OCI-LY1 (cell line): ENCODE data around the gene MLX.

ENCODE experiments used
- H2AFZ ChIP-seq: fragments of 200-600 bp; sonication (generic), shearing (Covaris generic); 2 replicates; pipeline ENCODE4 v1.6.0; 2014; ENCODE audit warnings: antibody characterized with exemption, mild to moderate bottlenecking, low read length
- H3F3A ChIP-seq: fragments of 200-600 bp; sonication (generic), shearing (Covaris generic); 2 replicates; pipeline ENCODE4 v1.6.0; 2014; ENCODE audit warnings: mild to moderate bottlenecking, antibody characterized with exemption, low read length, moderate library complexity; ENCODE audit not compliant: insufficient read depth
- H3K27ac ChIP-seq: fragments of 200-600 bp; sonication (generic); 2 replicates; pipeline ENCODE4 v1.5.1; 2014; ENCODE audit warnings: low read length, mixed run types, mild to moderate bottlenecking, low read depth; ENCODE audit not compliant: poor library complexity, severe bottlenecking
- H3K27me3 ChIP-seq: fragments of 200-600 bp; sonication (generic); 2 replicates; pipeline ENCODE4 v1.6.0; 2014; ENCODE audit warnings: antibody characterized with exemption, mild to moderate bottlenecking, low read length, moderate library complexity; ENCODE audit not compliant: insufficient read depth
- H3K36me3 ChIP-seq: fragments of 200-600 bp; sonication (generic); 2 replicates; pipeline ENCODE4 v1.6.1; 2014; ENCODE audit warnings: mild to moderate bottlenecking, antibody characterized with exemption, low read length, moderate library complexity, mixed read lengths; ENCODE audit not compliant: insufficient read depth
- H3K4me1 ChIP-seq: fragments of 200-600 bp; sonication (generic); 2 replicates; pipeline ENCODE4 v1.5.1; 2014; ENCODE audit warnings: mild to moderate bottlenecking, low read length, moderate library complexity; ENCODE audit not compliant: insufficient read depth, severe bottlenecking
- H3K4me2 ChIP-seq: fragments of 200-600 bp; sonication (generic), shearing (Covaris generic); 2 replicates; pipeline ENCODE4 v1.6.1; 2014; ENCODE audit warnings: low read length
- H3K4me3 ChIP-seq: fragments of 200-600 bp; sonication (generic); 2 replicates; pipeline ENCODE4 v1.5.1; 2014; ENCODE audit warnings: low read length, low read depth, mild to moderate bottlenecking, mixed read lengths; ENCODE audit not compliant: poor library complexity, severe bottlenecking
- H3K79me2 ChIP-seq: fragments of 200-600 bp; shearing (Covaris generic); 2 replicates; pipeline ENCODE4 v1.6.1; 2016; ENCODE audit warnings: mixed run types, low read length, mixed read lengths; ENCODE audit not compliant: insufficient read depth
- H3K9ac ChIP-seq: fragments of 200-600 bp; sonication (generic), shearing (Covaris generic); 2 replicates; pipeline ENCODE4 v1.6.1; 2014; ENCODE audit warnings: mild to moderate bottlenecking, low read length, mixed read lengths
- H3K9me2 ChIP-seq: fragments of 200-600 bp; sonication (generic), shearing (Covaris generic); 2 replicates; pipeline ENCODE4 v1.6.1; 2014; ENCODE audit warnings: low read depth, mild to moderate bottlenecking, low read length, mixed read lengths
- H3K9me3 ChIP-seq: fragments of 200-600 bp; shearing (Covaris generic); 2 replicates; pipeline ENCODE4 v1.6.1; 2014; ENCODE audit warnings: low read length, mixed read lengths
- H4K20me1 ChIP-seq: fragments of 200-600 bp; sonication (generic), shearing (Covaris generic); 2 replicates; pipeline ENCODE4 v1.6.0; 2016; ENCODE audit warnings: mild to moderate bottlenecking, low read length; ENCODE audit not compliant: insufficient read depth
- CTCF ChIP-seq: fragments of 200-600 bp; sonication (generic), shearing (Covaris generic); IDR thresholded peaks from 2 replicates; pipeline ENCODE4 v1.5.1; 2017; ENCODE audit warnings: mild to moderate bottlenecking, antibody characterized with exemption, low read length, moderate library complexity, mixed read lengths
- EZH2 ChIP-seq: fragments of 200-600 bp; sonication (generic), shearing (Covaris generic); IDR thresholded peaks from 2 replicates; pipeline ENCODE4 v1.8.0; 2017; ENCODE audit warnings: borderline replicate concordance, mixed run types, mild to moderate bottlenecking, antibody characterized with exemption, low read length, moderate library complexity, mixed read lengths

Gene MLX

GRCh38 chr17:42585353-42585752, 18.5 kb downstream of the MLX start:
- Histone ChIP-seq H3K4me2 (no peak overlapping the region), H3K27me3 (no peaks in the 10 kb centered on the region)

GRCh38 chr17:42586514-42587230, 19.8 kb downstream of the MLX start:
- no peaks in the 10 kb centered on the region for H3F3A ChIP-seq
- TF ChIP-seq CTCF (no peak), EZH2 (no peak)
- H3K27me3 ChIP-seq, result no peaks in the 10 kb centered on the region
- H3K4me2 ChIP-seq, result no peak overlapping the region
- H4K20me1 ChIP-seq, result no peaks in the 10 kb centered on the region
- H3K9me3 ChIP-seq, result no peaks in the 10 kb centered on the region
- no peak overlapping the region for H3K4me3 ChIP-seq
- no peak overlapping the region for H2AFZ ChIP-seq
- no peaks in the 10 kb centered on the region for H3K9me2 ChIP-seq
- H3K4me1 ChIP-seq, result peaks cover 15% of the 10 kb centered on the region
- H3K79me2 ChIP-seq, result no peaks in the 10 kb centered on the region
- H3K27ac ChIP-seq, result peak overlapping the region; percentile 32
- H3K36me3 ChIP-seq, result peaks cover 99% of the 10 kb centered on the region
- no peak overlapping the region; the same call in 1 of the 2 replicates for H3K9ac ChIP-seq

More at GRCh38 chr17:42585353-42585752, 18.5 kb downstream of the MLX start:
- peaks cover 15% of the 10 kb centered on the region for H3K4me1 ChIP-seq
- no peaks in the 10 kb centered on the region for H3K79me2 ChIP-seq
- no peaks in the 10 kb centered on the region for H4K20me1 ChIP-seq
- no peak overlapping the region for H3K4me3 ChIP-seq
- H3K27ac ChIP-seq, result no peak overlapping the region
- H3K9me3 ChIP-seq, result no peaks in the 10 kb centered on the region
- TF ChIP-seq EZH2 (no peak), CTCF (no peak)
- H3K9ac ChIP-seq, result no peak overlapping the region
- H2AFZ ChIP-seq, result no peak overlapping the region
- no peaks in the 10 kb centered on the region for H3K9me2 ChIP-seq
- H3K36me3 ChIP-seq, result peaks cover 96% of the 10 kb centered on the region
- no peaks in the 10 kb centered on the region for H3F3A ChIP-seq

GRCh38 chr17:42590886-42591285, 24.0 kb downstream of the MLX start:
- H3K79me2 ChIP-seq, result no peaks in the 10 kb centered on the region
- H3K4me1 ChIP-seq, result peaks cover 15% of the 10 kb centered on the region
- H3K9me2 ChIP-seq, result no peaks in the 10 kb centered on the region
- H3K27ac ChIP-seq, result no peak overlapping the region
- H3K9ac ChIP-seq, result no peak overlapping the region
- H4K20me1 ChIP-seq, result no peaks in the 10 kb centered on the region
- H3K36me3 ChIP-seq, result peaks cover 71% of the 10 kb centered on the region
- H3F3A ChIP-seq, result no peaks in the 10 kb centered on the region
- no peak overlapping the region for H2AFZ ChIP-seq
- TF ChIP-seq CTCF (no peak), EZH2 (no peak)
- no peak overlapping the region for H3K4me3 ChIP-seq
- H3K27me3 ChIP-seq, result no peaks in the 10 kb centered on the region
- H3K4me2 ChIP-seq, result no peak overlapping the region
- H3K9me3 ChIP-seq, result no peaks in the 10 kb centered on the region
